ENCODE data around the gene GTPBP3.

The GTPBP3 gene

GRCh38 chr19:17328517-17329365 is 8.6 kb upstream of the GTPBP3 start:
- no peak for DNase-seq

GRCh38 chr19:17329366-17330261 is 7.7 kb upstream of the GTPBP3 start:
- no peak for DNase-seq

DNA sequence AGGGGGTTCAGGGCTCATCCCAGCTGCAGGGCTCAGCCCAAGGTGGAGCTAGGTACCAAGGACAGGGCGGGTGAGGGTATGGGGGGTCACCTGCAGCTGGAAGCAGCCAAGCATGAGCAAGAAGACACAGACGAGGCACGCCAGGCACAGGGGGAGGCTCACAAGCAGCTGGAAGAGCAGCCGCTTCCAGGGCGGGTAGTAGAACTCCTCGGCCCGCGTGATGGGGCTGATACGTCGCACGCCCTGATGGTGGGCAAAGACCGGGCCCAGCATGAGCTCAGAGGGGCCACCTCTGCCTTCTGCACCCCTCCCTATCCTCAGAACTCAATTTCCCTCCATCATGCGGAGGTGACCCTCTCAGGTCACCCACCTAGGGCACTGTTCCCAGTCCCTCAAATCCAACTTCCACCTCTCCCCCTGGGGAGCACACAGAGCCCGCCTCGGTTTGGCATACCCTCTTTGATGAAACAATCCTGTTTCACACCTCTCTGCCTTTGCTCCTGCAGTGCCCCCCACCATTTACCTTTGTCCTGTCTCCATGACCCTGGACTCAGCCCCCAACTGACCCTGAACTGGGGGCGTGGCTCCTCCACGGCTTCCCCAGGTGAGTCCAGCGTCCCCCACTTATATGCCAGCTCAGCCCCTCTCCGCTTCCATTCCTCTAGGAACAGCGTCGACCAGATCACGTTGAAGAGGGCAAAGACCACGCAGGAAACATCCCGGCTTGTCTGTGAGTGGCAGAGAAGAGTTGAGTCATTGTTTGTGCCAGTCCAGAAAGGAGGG is 6.9 kb upstream of the GTPBP3 start:
- no peak for DNase-seq

- no peak for DNase-seq
These were observed 6.3 kb upstream of the GTPBP3 start for GRCh38 chr19:17331045-17331558.

GRCh38 chr19:17332360-17332676 is 5.0 kb upstream of the GTPBP3 start:
- no peak for DNase-seq

GRCh38 chr19:17332677-17333581 is 4.4 kb upstream of the GTPBP3 start:
- peak; percentile 28 for DNase-seq

DNA sequence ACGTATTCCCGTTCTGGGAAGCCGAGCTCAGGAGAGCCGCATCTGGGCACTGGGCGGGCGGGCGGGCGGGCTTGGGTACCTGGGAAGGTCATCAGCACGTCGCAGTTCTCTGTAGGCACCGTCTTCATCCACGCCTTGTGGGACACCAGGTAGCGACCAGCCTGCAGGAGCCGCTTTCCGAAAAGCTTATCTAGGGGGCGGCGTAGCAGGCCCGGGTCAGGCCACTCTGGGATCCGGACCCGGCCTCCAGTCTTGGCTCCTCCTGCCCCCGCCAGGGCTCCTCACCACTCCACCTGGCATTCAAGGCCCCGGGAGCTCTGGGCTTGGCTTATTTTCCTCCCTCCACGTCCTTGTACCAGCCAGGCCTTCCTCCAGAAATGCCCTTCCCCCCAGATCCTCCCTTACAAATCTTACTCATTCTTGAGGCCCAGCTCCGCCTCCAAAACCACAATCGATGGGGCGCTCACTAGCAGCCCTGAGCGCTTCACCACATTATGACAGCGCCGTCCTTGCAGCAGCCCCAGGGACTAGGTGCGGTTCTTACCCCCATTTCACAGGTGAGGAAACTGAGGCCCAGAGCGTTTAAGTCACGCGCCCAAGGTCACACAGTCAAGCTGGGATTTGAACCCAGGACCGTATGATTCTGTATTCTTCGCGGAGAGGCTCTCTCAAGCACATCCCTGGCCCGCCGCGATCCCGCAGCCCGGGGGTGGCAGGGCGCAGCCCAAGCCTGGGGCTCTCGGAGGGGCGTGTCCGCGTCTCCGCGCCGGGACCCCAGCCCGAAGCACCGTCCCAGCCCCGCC is 3.5 kb upstream of the GTPBP3 start:
- peak; percentile 63 for DNase-seq

- peak; percentile 91 for DNase-seq
These were observed 2.6 kb upstream of the GTPBP3 start, which contains the start of gene ANO8 for GRCh38 chr19:17334414-17335409. Gene ANO8, minus strand, starts transcription at chr19:17334855. Its CDS starts 185 bp downstream, at chr19:17334670.

DNA sequence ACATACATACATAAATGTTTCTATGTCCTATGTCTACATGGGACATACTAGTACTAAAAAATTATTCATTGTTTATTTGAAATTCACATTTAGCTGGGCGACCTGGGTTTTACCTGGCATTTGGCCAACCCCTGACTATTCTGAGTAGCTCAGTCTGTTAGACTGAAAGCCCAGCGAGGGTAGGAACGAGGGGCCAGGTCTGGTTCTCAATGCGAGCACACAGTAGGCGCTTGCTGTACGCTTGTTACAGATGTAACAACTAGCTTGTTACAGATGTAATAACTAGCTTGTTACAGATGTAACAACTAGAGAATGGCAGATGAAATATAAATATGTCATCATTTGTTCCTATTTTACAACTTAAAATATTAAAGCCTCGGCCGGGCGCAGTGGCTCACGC is 1.8 kb upstream of the GTPBP3 start:
- DNase-seq: no peak

DNA sequence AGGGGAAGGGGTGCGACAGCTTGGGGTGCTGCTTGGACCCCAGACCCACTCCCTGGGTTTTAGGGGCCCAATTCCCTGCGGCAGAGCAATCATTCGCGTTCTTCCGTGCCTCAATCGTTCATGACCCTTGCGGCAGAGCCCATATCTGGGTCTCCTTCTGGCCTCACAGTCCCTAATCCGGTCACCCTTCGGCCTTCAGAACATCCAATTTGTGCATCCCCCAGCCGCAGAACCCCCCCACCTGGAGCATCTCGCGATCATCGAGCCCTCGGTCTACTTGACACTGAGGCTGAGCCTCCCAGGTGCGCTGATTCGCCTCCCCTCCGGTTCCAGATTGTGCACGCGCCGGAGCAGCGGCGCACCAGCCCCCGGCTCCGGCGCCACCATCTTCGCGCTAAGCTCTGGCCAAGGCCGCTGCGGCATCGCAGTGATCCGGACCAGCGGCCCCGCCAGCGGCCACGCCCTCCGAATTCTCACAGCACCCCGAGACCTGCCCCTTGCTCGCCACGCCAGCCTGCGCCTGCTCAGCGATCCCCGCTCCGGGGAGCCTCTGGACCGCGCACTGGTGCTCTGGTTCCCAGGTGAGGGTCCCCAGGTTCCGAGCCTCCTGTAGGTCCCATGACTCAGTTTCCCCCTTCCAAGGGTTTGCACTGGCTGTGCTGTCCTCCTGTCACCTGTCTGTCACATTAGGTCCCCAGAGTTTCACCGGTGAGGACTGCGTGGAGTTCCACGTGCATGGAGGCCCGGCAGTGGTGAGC is 501 bp downstream of the GTPBP3 start:
- DNase-seq: no peak

DNA sequence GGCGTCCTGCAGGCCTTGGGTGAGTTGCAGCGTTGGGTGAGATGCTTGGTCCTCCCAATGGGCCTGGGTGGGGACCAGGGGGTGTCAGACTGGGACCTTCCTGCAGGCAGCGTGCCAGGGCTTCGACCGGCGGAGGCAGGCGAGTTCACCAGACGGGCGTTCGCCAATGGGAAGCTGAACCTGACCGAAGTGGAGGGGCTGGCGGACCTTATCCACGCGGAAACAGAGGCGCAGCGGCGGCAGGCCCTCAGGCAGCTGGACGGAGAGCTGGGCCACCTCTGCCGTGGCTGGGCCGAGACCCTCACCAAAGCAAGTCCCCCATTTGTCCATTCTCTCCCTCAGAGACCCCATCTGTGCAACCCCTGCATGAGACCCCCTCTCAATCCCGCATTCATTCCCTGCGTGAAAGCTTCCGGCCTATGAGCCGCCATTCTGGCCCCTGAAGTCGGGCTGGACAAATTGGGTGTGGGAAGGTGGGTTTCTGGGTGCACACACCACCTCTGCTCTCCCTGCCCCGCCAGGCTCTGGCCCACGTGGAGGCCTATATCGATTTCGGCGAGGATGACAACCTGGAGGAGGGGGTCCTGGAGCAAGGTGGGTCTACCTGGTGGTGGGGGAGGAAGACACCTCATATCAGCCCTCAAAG is 1.2 kb downstream of the GTPBP3 start:
- DNase-seq: no peak

DNA sequence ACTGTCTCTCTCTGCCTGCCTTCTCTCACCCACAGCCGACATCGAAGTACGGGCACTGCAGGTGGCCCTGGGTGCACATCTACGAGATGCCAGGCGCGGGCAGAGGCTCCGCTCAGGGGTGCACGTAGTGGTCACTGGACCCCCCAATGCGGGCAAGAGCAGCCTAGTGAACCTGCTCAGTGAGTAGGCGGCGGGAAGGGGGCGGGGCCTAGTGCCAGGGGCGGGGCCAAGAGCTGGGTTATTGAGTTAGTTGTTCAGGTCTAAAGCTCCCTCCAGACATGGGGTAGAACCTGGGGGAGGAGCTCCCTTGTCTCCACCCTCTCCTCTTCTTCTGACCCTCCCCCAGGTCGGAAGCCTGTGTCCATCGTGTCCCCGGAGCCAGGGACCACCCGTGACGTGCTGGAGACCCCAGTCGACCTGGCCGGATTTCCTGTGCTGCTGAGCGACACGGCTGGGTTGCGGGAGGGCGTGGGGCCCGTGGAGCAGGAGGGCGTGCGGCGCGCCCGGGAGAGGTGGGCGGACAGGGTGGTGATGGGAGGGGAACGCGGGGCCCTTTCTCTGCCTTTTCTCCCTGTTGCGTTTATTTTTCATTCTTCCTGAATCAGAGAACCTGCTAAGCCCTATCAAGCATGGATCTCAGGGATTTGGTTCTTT is 1.9 kb downstream of the GTPBP3 start:
- DNase-seq: no peak

DNA sequence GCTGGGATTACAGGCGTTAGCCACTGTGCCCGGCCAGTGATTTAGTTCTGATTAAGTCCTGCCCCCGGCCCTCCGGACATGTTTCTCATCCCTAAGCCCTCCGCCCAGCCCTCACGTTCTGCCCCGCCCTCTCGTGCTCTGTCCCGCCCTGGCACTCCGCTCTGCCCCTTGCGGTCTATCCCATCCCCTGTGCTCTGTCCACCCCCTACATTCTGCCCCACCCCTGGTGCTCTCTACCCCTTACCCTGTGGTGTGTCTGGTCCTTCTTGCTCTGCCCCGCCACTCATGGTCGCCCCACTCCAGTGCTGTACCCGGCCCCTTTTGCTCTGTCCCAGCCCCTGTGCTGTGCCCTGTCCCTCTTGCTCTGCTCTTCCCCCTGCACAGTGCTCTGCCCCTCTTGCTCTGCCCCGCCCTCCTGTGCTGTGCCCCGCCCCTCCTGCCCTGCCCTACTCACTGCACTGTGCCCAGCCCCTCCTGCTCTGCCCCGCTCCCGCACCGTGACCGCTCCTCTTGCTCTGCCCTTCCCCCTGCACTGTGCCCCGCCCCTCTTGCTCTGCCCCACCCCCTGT is 3.0 kb downstream of the GTPBP3 start:
- DNase-seq: no peak

GRCh38 chr19:17340871-17341357 is 3.6 kb downstream of the GTPBP3 start:
- no peak for DNase-seq

DNA sequence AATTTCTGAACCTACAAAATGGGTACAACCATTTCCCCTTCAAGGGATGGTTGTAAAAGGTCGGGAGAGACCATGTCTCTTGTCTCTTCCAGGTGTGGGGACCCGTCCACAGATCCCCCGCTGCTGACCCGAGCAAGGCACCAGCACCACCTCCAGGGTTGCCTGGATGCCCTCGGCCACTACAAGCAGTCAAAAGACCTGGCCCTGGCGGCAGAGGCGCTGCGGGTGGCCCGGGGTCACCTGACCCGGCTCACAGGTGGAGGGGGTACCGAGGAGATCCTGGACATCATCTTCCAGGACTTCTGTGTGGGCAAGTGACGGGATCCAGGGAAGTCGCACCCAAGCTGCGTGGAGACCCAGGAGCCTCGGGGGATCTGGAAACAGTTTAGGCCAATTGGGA is 4.0 kb downstream of the GTPBP3 start:
- no peak for DNase-seq

DNA sequence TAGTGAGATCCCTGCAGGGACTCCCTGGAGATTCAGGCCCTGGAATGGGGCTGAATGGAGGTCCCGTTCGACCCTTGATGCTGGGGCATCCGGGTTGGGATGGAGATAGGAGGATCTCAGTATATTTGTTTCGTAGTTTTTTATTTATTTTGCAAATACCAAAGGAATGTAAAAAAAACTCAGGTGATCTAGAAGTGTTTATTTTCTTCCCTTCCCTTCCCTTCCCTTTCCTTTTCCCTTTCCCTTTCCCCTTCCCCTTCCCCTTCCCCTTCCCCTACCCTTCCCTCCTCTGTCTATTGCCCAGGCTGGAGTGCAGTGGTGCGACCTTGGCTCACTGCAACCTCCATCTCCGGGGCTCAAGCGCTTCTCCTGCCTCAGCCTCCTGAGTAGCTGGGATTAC is 4.5 kb downstream of the GTPBP3 start:
- no peak for DNase-seq

GRCh38 chr19:17346109-17346671 is 8.8 kb downstream of the GTPBP3 start:
- peak; percentile 58 for DNase-seq

Data from NK-92 treated with Interleukin-12 subunit alpha and Interleukin-12 subunit beta, amount 100 ng/mL, for 24 hours (cell line).